ENCODE data around the gene ADCY5.

ADCY5 gene

GRCh38 chr3:123404391-123404790 is 44.5 kb downstream of the ADCY5 start:
- no peak for DNase-seq

DNA sequence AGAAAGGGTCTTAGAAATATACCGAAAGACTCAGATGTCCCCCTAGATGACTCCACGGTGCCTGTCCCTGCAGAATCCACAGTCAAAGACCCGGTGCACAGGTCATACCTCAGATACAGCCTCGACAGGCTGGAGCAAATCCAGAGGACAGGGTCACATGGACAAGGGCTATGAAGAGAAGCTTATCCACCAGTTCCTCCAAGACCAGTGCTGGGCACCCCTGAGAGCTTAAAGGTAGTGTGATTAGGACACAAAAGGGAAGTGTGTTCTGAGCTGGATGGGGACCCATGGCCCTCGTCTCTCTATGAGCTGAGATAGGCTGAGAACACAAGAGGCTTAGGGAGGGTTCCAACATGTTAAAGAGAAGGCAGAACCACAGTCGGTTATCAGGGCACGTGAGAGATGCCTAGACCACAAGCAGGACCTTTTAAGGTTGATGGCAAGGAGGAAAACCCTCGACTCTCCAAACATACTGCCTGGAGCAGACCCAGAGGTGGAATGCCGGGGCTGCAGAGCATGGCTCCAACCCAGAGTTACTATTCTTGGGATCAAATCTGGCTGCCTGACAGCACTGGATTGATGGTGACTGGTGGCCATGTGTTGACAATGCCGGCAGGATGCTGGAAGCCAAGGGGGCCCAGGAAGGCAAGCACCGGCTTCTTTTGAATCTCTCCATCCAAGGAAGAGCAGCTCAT is 46.9 kb downstream of the ADCY5 start:
- DNase-seq = no peak

DNA sequence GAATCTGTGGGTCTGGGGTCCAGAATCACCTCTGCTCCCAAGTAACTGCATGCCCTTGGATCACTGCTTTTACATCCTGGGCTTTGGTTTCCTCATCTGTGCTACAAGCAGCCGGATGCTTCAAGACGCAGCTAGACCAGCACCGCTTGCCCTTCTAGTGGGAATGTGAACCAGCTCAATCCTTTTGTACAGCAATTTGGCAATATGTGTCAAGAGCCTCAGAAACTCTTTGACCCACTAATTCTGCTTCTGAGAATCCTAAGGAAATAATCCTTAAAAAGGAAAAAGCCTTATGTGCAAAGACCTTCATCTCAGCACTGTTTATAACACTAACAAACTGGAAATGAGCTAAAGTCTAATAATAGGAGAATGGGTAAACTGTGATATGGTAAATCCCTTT is 48.7 kb downstream of the ADCY5 start:
- DNase-seq = no peak

GRCh38 chr3:123399653-123400052 is 49.2 kb downstream of the ADCY5 start:
- DNase-seq = no peak

DNA sequence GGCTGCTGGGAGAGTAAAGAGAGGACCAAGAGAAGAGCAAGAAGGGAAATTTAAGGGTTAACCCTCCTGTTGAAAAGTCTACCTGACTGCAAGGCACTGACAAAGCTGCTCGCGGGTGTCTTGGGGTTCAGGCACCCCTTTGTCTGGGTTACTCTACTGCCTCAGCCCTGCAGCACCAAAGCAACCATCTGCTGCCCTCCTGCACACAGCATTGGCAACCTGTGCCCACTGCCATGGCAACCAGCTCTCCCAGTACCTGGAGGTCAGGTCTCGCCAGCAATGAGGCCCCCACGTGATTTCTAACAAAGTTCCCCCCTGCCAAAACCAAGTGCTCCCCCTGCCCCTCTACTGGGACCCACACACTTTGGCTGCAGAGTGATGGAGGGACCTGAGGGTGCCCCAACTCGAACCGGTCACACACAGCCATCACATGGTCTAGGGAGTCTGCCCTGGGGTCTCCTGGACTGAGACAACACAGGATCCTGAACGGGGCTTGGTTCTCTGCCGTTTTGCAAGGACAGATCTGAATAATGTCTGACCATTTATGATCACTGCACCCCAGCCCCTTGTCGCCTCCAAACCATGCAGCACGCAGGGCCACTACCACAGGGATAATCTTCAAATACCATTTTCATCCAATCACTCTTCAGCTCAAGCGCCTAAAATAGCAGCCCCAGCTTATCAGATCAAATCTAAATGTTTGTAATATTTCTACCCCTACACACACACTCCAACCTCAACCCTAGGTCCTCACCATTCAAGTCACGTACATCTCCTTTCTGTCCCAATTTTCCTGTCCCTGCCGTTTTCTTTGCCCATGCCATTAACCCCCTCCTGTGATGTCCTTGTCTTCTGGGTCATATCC is 50.7 kb downstream of the ADCY5 start:
- DNase-seq = no peak

GRCh38 chr3:123397050-123397590 is 51.8 kb downstream of the ADCY5 start:
- DNase-seq = no peak

DNA sequence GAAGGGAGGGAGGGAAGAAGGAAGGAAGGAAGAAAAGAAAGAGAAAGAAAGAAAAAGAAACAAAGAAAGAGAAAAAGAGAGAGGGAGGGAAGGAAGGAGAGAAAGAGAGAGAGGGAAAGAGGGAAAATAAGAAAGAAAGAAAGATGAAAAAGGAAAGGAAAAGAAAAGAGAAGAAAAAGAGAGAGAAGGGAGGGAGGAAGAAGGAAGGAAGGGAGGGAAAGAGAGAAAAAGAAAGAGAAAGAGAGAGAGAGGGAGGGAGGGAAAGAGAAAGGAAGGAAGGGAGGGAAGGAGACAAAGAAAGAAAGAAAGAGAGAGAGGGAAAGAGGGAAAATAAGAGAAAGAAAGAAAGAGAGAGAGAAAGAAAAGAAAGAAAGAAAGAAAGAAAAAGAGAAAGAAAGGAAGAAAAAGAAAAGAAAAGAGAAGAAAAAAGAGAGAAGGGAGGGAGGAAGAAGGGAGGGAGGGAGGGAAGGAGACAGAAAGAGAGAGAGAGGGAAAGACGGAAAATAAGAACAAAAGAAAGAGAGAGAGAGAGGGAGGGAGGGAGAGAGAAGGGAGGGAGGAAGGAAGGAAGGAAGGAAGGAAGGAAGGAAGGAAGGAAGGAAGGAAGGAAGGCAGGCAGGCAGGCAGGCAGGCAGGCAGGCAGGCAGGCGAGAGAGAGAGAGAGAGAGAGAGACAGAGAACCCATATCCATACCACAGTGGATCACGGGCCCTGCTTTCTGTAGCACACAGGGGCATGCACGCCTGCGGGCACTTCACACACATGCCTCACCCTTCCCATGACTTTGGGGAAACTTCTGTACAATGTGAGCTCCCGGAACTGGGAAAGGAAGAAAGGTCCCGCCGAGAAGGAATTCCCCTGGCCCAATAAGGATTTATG is 52.5 kb downstream of the ADCY5 start:
- no peak for DNase-seq

GRCh38 chr3:123395235-123395634 is 53.7 kb downstream of the ADCY5 start:
- DNase-seq = no peak

DNA sequence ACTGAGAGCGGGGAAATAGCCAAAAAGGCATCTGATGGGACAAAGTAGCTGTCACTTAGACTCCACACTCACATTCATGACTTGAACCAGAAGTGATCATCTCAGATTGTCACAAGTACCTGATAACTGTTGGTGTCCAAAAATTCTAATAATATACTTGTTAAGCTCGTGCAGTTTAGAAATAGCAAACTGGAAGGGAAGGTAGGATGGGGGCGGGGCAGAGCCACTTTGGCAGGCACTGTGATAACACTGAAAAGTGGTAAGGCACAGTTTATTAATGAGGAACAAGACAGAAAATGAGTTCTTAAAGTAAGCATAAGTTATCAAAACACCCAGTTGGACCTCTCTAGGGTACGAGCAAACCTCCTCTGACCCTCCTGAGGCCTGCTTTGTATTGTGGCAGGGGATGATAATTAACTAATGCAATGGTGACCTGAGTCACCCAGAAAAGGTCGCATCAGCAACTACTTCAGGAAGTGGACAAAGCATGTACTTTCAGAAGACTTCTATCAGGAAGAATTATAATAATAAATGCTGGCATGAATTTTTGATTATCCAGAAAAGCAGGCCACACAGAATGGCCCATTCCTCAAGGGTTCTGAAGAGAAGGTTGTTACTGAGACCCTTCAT is 54.4 kb downstream of the ADCY5 start:
- DNase-seq = no peak

DNA sequence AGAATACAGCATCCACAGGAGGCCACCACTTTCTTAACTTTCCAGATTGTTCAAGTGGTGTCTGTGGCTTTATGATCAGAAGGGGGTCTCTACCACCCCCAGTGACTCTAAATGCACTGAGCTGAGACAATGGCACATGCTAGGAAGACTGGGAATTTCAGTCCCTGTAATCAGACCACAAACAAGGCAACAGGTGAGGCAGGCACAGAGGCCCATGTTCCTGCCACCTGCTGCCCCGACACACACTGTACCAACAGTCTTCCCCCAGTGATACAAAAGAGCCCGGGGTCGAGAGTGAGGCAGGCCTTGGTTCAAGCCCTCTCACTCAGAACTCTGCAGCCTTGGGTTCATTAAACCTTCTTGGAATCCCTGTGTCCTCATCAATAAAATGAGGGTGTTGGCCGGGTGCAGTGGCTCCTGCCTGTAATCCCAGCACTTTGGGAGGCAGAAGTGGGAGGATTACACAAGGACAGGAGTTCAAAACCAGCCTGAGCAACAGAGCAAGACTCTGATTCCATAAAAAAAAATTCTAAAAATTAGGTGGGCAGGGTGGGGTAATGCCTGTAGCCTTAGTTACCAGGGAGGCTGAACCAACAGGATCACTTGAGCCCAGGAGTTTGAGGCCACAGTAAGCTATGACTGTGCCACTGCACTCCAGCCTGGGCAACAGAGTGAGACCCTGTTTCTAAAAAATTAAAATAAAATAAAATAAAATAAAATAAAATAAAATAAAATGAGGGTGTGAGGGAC is 55.8 kb downstream of the ADCY5 start:
- DNase-seq = no peak

GRCh38 chr3:123392368-123392767 is 56.5 kb downstream of the ADCY5 start:
- no peak for DNase-seq

DNA sequence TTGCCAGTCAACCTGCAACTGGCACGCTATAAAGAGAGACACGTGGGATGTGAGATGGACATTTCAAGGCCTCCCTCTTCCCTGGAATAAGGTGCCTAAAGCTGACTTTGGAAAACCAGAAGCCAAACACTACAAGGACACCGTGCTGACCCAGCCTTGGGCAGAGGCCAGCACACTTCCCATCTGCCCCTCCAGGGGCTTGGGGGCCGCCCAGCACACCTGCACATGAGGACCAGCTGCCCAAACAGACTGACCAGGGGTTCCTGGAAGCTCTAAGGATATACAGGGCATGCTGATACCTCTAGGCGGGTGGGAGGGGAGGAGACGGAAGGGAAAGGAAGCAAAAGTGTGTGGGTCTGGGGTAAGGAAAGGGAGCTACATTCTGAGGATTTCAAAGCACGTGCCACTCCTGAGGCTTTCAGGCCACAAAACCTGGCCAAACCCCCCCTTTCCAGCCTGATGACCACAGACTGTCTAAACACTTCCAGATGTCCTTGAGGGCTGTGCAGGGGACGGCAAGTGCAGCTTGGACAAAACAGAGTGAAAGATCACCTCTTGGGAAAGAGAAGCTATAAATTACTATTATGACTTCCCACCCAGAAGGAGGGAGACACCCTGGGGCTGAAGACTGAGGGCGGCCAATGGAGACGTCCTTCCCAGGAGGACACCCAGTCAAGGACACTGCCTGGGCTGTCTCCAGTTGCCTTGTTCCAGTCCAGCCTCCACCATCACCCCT is 57.9 kb downstream of the ADCY5 start:
- DNase-seq = no peak

DNA sequence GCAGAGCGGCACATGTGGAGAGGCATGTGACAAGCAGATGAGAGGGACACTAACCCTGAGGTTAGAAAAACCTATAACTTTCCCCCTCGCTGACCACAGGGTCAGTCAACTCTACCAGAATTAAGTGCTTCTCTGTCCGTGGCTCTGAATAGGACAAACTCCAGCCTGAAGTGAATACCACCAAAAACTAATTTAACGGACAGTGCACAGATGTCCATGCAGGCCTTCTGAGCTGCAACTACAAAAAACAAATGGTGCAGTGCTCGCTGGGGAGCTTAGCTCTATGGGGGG is 59.3 kb downstream of the ADCY5 start:
- DNase-seq = no peak

DNA sequence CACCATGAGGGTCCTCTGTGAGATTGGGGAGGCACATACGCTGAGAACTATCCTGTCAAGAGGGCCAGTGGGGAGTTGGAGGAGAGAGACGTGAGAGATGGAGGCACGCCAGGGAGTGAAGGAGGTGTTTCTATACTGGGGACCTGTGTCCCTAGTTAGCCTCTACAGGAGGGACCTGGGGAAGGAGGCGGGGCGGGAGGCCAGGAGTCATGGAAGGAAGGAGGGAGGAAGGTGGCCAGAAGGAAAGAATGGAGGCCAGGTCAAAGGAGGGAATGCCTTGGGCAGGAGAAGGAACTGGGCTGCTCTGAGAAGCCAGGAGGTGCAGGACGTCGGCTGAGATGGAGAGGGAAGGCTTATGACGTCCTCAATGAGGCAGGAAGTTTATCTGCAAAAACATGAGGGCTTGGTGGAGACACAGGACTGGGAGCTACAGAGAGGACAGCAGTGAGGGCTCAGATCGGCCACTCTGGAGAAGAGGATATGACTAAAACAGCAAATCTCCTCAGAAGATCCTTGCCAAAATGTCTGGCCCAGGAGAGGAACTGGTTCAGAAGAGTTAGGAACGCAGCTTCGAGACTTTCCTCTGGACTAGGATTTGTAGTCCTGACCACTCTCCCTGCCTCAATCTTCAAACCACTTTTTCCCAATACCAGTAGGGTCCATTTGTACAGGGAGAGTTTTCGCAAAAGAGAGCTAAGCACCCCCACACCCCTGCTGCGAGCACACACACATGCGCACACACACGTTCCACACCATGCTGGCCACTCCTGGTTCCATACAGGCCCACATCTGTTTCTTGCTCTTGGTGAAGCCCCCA is 59.9 kb downstream of the ADCY5 start:
- no peak for DNase-seq

- DNase-seq = no peak
Measured at GRCh38 chr3:123388042-123388441, 60.8 kb downstream of the ADCY5 start.

- DNase-seq = no peak
Measured at GRCh38 chr3:123387532-123387931, 61.4 kb downstream of the ADCY5 start.

DNA sequence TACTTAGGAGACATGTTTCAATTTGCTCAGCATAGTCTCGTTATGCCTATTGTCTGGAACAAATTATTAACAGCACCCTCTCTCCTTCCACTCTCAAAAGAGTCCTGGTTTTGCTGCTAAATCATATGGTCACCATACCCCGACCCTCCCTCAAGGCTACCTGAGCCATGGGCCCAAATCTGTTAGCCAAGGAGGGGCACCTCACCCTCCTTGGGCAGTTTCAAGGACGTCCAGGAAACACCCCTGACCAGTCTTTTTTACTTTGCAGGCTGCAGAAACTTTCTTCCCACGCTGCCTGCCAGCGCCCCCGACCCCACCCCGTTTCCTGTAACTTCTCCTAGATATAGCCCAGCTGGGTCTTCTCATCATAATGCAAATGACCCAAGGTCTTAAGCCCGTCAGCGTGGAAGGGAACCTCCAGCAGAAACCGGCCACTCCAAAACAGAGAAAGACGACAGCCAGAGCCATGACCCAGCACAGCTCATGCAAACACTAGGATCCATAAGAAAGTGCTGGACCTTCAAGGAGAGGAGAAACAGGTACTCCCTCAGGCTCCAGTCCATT is 62.3 kb downstream of the ADCY5 start:
- no peak for DNase-seq

DNA sequence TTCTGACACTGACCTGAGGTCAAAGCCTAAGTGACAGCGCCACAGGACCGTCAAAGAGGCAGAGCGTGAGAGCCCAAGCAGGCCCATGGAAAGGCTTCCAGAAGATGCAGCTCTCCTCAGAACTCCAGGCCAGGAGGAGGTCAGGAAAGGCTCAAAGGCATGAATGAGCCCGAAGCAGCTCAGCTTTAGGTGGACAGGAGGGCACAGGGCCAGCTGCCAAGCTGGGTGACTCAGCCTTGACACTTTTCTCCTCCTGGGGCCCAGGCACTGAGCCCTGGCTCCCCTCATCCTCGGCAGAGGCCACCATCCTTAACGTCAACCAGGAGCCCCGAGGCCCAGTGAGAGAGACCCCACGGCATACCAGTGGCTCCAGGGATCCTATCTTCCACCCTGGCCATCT is 62.9 kb downstream of the ADCY5 start:
- DNase-seq = no peak

GRCh38 chr3:123385499-123385898 is 63.4 kb downstream of the ADCY5 start:
- DNase-seq = no peak

DNA sequence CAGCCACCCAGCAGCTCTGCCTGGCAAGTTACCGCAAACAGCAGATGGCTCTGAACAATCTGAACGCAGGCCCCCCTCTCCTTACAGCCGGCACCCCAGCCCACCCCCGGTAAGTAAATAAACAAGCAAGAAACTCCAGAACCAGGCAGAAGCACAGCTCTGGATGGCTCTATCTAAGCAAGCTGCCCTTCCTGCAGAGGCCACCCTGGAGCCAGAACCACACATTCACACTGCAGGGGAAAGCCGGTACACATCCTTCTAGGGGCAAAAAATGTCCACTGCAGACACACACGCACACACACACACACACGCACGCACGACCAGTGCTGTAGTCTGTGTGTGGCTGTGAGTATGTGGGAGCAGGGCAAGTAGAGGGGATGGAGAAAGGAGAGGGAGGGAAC is 63.9 kb downstream of the ADCY5 start:
- DNase-seq = no peak

Measured in retina (tissue), 1 donor.